NCI-H1105 (cell line): Measurements from ENCODE around the gene CRAMP1.
"Not testable (repeated sequence)": the region's sequence is repeated elsewhere in the genome, so short reads cannot be mapped to it uniquely, and the experiment has no call there.

Experiments
- DNase-seq: peaks from one replicate; lab custom pipeline; 2025; lab: John Stamatoyannopoulos, UW

The CRAMP1 gene

DNA sequence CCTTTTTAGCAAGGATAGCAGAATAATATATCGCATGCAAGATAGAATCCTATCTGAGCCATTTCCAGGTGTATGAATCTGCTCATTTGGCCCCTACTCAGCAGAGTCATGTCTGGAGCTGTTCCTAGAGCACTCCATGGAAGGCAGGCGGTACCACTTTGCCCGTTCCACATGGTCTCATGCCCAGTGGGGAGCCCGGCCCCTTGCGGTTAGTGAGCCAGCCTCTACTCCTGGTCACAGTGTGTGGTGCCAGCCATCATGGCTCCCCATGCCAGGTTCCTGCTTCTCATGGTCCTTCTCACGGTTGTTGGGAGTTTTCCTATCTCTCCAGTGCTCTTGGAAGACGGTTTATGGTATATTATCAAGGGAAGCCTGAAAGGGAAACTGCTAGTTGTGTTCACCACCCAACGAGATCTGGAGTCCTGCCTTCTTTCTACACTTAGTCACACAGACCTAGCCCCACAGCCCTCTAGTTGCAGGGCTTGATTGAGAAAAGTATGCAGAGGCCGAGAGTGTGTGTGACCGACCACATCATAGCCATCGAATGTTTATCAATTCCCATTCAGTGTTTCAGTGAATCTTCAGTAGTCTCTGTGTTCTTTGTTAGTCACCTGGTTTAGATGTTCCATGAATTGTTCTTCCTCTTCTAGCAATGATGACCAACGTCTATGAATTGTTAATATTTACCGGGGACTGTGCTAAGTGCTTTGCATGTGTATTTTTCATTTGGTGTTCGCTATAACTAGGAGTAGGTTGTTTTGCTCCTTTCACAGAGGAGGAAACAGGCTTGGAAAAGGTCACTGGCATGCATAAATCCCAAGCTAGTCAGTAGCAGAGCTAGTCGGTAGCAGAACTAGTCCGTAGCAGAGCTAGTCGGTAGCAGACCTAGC is 75.5 kb downstream of the CRAMP1 start:
- no peak for DNase-seq

GRCh38 chr16:1688807-1689560 is 76.8 kb downstream of the CRAMP1 start:
- DNase-seq = no peak

- DNase-seq = no peak
These were observed 77.7 kb downstream of the CRAMP1 start for GRCh38 chr16:1689853-1690252.

- no peak for DNase-seq
These were observed 78.7 kb downstream of the CRAMP1 start for GRCh38 chr16:1690810-1691209.

GRCh38 chr16:1691276-1691675 is 79.1 kb downstream of the CRAMP1 start:
- DNase-seq = no peak

GRCh38 chr16:1691956-1692355 is 79.8 kb downstream of the CRAMP1 start:
- no peak for DNase-seq

- DNase-seq = no peak
These were observed 84.7 kb downstream of the CRAMP1 start for GRCh38 chr16:1696863-1697262.

DNA sequence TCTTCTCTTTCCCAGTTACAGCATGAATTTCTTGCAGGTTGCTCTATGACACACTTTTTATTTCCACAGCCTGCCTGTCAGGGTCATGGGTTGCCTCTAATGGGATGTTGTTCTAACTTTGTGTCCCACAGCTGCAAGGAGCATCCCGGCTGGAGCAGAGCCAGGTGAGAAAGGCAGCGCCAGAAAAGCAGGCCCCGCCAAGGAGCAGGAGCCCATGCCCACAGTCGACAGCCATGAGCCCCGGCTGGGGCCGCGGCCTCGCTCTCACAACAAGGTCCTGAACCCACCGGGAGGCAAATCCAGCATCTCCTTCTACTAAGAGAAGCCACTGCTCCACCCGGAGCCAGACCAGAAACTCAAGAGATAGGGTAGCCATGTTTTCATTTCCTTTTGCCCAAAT is 86.5 kb downstream of the CRAMP1 start:
- no peak for DNase-seq

DNA sequence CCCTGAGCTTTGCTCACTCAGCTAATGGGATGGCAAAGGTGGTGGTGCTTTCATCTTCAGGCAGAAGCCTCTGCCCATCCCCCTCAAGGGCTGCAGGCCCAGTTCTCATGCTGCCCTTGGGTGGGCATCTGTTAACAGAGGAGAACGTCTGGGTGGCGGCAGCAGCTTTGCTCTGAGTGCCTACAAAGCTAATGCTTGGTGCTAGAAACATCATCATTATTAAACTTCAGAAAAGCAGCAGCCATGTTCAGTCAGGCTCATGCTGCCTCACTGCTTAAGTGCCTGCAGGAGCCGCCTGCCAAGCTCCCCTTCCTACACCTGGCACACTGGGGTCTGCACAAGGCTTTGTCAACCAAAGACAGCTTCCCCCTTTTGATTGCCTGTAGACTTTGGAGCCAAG is 88.1 kb downstream of the CRAMP1 start:
- no peak for DNase-seq

GRCh38 chr16:1701216-1701878 is 89.2 kb downstream of the CRAMP1 start:
- no peak for DNase-seq

- not testable (repeated sequence) for DNase-seq
These were observed 93.1 kb downstream of the CRAMP1 start for GRCh38 chr16:1705324-1705687.

- peak; percentile 54 for DNase-seq
These were observed 93.7 kb downstream of the CRAMP1 start, which contains the start of gene MAPK8IP3 for GRCh38 chr16:1705688-1706385. MAPK8IP3 (plus strand) TSS chr16:1706195; CDS start chr16:1706340, 145 bp downstream.

DNA sequence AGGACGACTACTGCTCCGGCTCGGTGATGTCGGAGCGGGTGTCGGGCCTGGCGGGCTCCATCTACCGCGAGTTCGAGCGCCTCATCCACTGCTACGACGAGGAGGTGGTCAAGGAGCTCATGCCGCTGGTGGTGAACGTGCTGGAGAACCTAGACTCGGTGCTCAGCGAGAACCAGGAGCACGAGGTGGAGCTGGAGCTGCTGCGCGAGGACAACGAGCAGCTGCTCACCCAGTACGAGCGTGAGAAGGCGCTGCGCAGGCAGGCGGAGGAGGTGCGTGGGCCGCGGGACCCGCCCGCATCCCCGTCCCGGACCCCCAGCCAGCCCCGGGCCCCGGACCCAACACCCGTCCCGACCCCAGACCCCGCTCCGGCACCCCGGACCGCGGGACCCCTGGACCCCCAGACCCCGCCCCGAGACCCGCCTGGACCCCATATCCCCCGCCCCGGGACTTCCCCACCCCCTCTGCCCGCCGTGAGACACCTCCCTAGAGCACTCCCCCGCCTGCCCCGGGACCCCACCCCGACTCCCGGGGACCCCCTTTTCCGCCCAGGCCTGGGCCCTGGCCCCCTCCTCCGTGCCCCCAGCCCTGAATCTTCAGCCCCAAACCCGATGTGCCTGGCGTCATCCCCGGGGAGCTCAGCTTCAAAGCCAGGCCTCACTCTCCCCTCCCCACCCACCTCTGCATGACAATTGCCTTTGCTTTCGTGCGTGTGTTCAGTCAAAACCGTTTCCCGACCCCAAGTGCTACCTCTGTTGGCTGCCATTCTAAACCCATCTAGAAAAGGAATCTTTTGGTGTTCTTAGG is 94.4 kb downstream of the CRAMP1 start:
- DNase-seq = no peak

DNA sequence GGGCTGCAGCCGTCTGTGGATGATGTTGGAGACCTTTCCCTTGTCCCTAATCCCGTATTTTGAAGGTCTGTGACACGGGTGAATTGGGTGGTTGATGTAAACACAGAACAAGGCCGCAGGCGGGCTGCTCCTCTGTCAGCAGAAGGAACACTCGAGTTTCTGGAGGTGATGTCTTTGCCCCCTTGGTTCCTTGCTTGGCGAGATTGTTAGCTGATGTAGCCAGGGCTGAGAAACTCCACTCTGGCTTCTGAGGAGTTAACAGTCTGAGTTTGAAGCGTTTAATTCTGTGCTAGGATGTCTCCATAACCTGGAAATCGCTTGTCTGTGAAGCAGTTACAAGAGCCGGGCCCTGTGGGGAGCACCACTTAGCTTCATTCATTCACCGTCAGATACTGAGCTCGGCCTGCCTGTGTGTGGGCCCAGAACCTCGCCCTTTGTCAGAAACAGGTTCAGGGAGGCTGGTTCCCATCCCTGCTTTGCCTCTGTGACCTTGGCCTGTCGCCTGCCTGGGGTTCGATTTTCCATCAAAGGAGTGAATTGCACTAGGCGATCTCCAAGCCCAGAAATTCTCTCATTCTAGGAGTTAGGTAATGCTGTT is 95.1 kb downstream of the CRAMP1 start:
- no peak for DNase-seq

DNA sequence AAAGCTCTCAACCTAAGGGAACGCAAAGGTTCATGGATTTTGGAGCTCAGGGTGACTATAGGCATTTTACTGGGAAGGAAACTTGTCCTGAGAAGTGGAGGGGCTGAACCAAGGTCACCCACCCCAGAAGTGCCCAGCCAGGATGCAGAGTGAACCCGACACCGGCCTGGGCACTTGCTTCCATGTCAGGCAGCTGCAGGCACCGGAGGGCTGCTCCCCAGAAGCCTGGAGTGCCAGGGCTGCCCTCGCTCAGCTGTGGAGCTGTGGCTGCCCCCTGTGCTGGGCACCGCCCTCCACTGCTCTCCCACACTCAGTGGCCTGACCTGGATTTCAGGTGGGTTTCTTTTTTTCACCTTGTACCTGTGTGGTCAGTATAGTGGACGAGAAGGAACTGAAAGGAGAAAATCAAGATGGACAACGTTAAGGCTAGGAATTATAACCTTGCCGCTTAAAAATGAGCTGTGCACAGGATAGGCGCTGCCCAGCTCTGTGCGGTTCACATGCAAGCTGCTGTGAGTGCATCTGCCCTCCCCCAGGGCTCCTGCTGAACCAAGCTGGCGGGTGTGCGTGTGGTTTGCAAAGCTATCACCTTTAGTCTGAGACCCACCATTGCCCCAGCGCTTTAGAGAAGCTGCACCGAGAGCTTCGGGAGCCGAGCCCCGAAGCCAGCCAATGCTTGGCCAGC is 96.1 kb downstream of the CRAMP1 start:
- DNase-seq = no peak

DNA sequence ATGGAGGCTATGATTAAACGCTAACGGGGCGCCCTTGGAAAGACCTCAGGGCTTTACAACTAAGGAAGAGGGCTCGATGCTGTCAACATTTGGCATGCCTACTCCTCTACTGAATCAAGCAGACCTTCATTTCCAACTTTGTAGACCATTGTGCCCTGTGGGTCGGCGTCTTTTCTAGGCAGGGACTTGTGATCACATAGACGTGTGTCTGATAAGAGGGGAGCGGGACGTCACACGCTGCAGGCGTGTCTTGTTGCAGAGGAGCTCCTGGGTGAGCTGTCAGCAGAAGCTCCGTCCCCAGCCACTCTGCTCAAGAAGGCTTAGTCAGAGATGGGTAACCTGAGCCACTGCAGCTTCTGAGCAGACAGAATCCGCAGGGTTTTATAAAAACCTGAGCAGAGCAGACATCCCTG is 96.6 kb downstream of the CRAMP1 start:
- no peak for DNase-seq

- no peak for DNase-seq
These were observed 97.2 kb downstream of the CRAMP1 start for GRCh38 chr16:1709356-1709755.

DNA sequence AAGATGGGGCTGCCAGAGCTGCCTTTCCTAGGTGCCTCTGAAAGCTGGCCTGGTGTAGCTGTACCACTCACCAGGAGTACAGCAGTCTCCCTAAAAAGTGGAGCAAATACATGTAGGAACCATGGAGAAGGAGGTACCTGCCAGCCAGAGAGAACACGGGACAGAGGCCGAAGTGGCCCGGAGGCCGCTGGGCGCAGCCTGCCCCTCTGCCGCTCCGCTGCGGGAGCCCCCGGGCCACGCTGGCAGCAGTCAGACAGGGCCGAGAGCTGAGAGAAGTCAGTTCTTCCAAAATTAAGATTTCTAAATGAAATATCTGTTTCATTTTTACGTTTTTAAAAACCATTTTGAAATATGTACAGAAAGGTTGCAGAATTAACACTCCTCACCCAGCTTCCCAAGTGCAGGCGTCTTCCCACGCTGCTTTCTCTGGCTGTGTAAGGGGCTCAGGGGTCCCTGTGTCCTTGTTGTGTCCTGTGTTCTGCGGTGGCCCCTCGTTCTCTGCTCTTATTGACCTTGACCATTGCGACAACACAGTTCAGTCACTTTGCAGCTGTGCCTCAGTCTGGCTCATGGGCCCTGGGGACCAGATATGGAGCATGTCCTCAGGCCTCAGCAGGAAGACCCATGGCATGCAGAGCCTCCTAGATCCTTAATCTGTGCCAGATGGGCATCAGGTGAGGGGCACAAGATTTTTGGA is 98.8 kb downstream of the CRAMP1 start:
- no peak for DNase-seq

- no peak for DNase-seq
These were observed 100.7 kb downstream of the CRAMP1 start for GRCh38 chr16:1712791-1713261.
